Stimulated activated CD4-positive, alpha-beta T cell treated with anti-CD3 and anti-CD28 coated beads, Interleukin-4, amount 100 ng/mL, for 48 hours (primary cell): ENCODE data around the gene SPATA33.
"Not testable (repeated sequence)": the region's sequence is repeated elsewhere in the genome, so short reads cannot be mapped to it uniquely, and the experiment has no call there.

Source experiments
- DNase-seq, 2 donors: peaks; one replicate each; pipeline ENCODE4 v3.0.0-alpha.2; 2020; ENCODE audit warnings: low read depth in 2 of 2

The SPATA33 gene

DNA sequence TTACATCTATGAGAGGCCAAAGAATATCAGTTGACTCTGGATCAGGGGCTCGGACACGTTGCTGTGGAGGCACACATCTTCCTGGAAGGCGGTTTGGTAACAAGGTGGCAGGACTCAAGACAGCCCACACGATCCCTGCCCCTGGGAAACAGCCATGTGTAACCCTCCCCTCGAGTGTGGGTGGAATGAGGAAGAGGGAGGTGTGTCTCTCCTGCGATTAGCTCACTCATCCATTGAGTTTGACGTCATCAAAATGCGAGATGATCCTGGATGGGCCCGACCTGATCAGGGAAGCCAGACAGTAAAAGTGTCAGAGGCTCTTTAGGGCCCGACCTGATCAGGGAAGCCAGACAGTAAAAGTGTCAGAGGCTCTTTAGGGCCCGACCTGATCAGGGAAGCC lies 6.6 kb downstream of the SPATA33 start:
- not testable (repeated sequence) for DNase-seq

DNA sequence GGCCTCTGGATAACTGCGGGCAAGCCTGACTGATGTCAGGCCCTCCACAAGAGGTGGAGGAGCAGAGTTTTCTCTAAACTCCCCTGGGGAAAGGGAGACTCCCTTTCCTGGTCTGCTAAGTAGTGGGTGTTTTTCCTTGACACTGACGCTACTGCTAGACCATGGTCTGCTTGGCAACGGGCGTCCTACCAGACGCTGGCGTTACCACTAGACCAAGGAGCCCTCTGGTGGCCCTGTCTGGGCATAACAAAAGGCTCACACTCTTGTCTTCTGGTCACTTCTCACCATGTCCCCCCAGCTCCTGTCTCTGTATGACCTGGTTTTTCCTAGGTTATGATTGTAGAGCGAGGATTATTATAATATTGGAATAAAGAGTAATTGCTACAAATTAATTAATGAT lies 9.4 kb downstream of the SPATA33 start:
- DNase-seq, result not testable (repeated sequence)

DNA sequence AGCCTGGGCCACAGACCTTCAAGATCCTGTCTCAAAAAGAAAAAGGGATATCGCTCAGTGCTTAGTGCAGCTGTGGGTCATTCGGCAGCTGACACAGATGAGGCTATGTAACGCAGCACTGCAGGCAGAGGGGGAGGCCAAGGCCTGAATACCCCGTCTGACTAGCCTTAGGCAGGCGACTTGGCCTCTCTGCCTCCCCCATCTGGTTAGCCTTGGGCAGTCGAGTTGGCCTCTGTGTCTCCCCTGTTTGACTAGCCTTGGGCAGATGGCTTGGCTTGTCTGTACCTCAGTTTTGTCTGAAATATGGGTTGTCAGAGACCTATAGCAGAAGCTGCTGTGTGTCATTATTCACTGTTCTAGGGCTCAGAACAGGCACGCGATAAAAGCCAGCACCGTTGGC lies 10.0 kb downstream of the SPATA33 start:
- DNase-seq, result no peak

DNA sequence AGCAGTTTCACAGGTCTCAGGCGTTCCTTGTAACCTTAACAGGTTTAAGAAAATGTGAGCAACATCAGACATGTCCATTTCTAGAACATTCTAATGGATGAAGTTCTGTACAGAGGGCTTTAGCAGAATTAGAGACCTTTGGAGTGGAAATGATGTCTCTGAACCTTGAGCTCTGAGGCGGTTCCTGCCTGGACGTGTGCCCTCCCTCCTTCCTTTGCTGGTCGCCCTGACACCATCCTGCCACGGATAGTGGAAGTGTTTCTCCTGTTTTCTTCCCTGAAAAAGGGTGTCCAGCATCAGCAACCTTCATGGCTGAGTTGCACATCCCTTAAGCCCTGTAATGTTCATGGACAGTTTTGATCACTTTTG lies 11.1 kb downstream of the SPATA33 start:
- no peak for DNase-seq

DNA sequence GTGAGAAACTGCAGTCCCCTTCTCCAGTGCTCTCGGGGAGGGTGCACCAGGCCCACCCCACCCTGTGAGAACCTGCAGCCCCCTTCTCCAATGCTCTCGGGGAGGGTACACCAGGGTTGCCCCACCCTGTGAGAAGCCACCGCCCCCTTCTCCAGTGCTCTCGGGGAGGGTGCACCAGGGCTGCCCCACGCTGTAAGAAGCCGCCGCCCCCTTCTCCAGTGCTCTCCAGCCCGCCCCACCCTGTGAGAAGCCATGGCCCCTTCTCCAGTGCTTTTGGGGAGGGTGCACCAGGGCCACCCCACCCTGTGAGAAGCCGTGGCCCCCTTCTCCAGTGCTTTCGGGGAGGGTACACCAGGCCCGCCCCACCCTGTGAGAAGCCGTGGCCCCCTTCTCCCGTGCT lies 12.1 kb downstream of the SPATA33 start:
- no peak for DNase-seq

DNA sequence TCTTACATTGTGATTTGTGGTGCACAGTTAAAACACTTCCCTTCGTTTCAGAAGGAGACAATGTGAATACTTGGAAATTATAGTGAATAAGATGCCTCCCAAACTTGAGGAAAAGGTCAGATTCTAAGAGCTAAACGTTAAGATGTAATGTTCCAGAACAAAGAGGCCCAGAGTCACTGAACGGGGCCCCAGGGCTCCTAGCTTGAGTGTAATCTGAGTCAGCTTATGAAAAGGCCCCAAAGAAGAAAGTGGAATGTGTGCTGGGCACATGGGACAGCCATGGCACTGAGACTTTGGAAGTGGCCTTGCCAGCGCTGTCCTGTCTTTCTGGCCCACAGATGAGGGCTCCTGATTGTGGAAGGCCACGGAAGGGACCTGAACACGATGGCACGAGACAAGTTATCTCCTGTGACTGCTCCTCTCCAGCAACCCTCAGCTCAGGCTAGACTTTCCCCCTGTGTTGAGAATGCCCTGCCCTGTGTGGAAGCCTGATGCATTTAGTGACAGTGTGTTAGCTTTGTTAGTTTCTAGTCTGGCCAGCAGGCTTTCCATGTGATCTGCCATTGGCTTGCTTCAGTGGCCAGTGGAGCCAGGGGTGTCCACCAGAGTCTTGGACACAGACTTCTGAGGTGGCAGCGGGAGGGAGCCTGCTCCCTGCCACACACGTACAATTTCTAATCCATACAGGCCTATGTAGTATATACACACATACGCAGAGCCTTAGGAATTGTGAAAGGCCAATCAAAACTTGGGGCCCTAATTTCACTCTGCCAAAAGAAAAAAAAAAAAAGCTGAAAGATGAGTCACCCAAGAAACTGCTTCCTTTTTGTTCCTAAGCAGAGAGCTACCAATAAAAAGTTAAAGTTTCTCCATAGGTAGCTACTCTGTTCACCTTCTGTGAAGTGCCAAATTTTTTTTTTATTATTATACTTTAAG lies 13.1 kb downstream of the SPATA33 start:
- no peak for DNase-seq

DNA sequence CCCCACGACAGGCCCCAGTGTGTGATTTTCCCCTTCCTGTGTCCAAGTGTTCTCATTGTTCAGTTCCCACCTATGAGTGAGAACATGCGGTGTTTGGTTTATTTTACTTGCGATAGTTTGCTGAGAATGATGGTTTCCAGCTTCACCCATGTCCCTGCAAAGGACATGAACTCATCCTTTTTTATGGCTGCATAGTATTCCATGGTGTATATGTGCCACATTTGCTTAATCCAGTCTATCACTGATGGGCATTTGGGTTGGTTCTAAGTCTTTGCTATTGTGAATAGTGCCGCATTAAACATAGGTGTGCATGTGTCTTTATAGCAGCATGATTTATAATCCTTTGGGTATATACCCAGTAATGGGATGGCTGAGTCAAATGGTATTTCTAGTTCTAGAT lies 13.9 kb downstream of the SPATA33 start:
- DNase-seq, result not testable (repeated sequence)

DNA sequence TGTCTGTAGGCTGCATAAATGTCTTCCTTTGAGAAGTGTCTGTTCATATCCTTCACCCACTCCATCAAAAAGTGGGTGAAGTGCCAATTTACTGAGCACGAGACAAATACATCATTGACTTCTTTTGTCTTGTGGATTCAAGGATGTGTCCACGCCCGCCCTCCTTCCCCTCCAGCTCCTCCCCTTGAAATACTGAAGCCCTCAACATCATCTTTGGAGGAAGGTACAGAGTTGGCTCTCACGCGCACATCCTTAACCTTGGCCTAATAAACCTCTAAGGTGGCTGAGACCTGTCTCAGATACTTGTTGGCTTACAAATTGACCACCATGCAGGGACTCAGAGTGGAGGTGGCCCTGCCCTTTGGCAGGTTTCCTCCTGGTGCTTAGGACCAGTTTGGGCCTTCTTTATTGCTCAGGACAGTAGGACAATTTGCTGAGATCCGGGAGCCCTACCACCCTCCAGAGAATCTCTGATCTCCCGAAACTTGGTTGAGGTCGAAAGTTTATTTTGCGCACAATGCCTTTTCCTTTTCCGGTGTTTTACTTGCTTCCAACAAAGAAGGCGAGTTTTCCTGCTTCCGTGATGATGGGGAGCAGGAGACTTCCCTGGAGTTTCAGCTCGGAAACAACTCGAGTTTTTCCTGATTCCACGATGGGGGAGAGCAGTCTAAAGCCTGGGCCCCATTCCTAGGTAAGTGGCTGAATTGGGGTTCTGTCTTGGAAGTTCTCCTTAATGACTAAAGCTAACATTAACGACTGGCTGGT lies 14.7 kb downstream of the SPATA33 start:
- DNase-seq, result no peak

DNA sequence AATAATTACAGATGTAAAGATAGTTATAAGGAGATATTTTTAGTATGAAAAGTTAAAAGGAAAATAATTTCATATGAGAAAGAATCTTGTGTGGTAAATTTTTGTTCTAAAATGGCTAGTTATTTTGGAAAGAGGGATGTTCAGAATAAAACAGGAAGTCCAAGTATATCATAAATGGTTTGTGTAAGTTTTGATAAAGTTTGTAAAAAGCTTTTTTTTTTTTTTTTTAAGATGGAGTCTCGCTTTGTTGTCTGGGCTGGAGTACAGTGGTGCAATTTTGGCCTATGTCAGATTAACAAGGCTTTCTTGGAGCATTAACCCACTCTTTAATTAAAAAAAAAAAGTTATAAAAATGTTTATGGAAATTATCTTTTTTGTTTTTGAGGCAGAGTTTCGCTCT lies 20.6 kb downstream of the SPATA33 start:
- no peak for DNase-seq

DNA sequence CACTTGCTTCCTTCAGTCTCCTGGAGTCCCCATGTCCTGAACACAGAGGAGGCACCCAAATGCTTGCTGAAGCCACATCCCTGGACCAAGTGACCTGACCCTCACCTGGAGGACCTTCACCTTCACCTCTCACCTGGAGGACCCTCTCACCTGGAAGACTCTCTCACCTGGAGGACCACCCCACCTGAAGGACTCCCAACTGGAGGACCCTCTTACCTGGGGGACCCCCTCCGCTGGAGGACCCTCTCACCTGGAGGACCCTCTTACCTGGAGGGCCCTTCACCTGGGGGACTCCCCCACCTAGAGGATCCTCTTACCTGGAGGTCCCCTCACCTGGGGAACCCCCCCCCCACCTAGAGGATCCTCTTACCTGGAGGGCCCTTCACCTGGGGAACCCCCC lies 28.3 kb downstream of the SPATA33 start:
- no peak for DNase-seq

DNA sequence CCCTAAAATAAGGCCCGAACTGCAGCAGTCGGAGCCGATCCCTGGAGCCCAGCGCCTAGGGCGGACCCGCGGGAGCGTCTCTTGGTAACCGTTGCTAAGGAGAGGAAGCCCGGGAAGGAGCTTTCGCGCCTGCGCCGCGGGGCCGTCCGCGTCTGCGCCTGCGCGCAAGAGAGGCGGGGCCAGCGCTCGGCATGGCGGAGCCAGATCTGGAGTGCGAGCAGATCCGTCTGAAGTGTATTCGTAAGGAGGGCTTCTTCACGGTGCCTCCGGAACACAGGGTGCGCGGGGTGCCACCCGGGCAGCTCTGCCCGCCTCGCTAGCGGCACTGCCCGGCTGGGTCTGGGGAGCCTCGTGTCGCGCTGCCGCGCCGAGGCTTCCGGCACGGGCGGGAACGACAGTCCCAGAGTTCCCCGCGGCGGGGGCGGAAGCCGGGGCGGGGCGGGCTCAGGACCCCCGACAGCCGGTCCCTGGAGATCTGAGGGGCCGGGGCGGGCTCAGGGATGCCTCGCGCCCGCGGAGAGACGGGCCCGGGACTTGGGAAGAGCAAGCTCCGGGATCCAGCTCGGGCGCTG lies 29.0 kb downstream of the SPATA33 start, which contains the start of gene CDK10:
TSS of gene CDK10 (plus strand) at position 170 of the 572 bp plus-strand sequence. CDS start at position 192, 22 bp downstream.
- peak; percentile 82 to 91 for DNase-seq

DNA sequence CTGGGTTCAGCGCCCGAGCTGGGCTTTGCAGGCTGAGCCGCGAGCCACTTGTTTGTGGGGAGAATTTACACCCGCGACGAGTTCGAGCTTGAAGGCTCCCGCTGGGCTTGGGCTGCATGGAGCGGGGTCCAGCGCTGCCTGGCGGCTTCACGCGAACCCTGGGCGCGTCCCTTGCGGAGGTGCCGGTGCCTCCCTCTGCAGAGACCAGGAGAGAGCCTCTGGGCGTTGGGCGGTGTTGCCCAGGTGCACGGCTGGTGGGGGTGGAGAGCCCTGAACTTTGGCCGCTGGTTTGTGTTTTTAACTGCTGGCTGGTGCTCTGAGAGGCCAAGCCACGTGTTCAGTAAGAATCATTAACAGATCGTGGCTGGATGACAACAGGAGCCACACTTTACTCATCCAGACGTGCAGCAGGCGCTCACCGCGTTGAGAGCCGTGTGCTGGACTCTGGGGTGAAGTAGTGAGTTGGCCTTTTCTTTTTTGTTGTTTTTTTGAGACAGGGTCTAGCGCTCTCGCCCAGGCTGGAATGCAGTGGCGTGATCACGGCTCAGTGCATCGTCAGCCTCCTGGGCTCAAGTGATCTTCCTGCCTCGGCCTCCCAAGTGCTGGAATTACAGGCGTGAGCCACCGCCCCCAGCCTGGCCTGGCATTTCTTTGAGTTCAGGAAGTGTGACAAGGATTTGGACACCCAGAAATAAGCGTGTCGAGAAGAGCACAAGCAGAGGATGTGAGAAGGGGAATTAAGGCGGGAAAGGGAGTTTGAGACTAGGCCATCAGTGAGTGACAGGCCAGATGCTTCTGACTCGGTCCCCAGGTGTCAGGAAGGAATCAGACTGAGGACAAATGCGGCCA lies 29.7 kb downstream of the SPATA33 start:
- peak in 1 of 2 donors; percentile 13 for DNase-seq

DNA sequence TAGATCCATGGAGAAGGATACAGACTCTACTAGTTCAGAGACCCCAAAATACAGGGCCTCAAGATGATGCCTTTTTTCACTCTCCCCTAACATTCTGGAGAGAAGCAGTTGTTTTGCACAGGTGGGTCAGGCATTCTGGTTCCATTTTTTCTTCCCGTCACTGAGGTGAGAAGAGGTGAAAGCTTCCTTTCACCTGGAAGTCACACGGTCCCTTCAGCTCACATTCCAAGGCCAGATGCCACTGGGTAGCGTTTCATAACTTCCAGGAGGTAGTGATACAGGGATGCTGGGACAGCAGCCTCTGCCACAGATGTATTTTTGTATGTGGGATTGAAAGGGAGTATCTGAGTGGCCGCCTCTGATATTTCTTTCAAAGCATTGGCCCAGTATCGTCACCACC lies 30.8 kb downstream of the SPATA33 start:
- no peak for DNase-seq

DNA sequence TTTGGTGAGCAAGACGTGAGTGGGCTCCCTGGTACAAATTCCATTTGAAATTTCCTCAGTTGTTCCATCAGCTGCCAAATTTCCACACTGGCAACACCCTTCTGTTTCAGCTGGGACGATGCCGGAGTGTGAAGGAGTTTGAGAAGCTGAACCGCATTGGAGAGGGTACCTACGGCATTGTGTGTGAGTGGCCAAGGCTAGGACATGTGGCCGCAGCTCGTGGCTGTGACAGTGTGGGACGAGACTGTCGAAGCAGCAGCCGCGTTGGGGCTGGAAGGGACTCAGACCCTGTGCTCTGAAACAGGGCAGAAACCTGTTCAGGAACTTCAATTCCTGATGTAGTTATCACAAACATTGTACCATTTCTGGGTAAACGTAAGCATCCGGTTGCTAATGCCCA lies 31.5 kb downstream of the SPATA33 start:
- no peak for DNase-seq

DNA sequence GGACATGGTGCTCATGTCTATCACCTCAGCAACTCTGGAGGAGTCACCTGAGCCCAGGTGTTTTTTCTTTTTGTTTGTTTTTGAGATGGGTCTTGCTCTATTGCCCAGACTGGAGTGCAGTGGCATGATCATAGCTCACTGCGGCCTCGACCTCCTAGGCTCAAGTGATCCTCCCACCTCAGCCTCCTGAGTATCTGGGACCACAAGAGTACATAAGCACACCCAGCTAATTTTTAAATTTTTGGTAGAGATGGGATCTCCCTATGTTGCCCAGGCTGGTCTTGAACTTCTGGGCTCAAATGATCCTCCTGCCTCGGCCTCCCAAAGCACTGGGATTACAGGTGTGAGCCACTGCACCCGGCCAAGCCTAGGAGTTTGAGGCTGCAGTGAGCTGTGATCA lies 32.0 kb downstream of the SPATA33 start:
- not testable (repeated sequence) for DNase-seq

DNA sequence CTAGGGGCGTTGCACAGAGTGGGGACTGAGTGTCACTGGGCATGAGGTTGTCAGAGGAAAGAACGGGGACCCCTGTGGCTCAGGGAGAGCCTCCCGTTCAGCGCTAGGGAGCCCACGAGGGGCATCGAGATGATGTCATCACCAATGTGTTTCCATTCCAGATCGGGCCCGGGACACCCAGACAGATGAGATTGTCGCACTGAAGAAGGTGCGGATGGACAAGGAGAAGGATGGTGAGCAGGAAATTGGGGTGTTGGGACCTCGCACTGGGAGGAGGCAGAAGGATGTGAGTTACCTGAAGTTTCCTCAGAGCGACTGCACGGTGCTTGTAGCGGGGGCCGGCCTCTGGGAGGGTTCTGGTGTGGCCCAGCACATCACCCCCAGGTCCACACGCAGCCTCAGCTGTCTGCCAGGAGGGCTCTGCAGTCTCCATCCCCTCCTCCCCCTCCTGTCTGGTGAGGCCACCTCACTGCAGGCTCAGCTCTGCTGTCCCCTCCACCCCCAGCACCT lies 32.8 kb downstream of the SPATA33 start:
- DNase-seq, result no peak

DNA sequence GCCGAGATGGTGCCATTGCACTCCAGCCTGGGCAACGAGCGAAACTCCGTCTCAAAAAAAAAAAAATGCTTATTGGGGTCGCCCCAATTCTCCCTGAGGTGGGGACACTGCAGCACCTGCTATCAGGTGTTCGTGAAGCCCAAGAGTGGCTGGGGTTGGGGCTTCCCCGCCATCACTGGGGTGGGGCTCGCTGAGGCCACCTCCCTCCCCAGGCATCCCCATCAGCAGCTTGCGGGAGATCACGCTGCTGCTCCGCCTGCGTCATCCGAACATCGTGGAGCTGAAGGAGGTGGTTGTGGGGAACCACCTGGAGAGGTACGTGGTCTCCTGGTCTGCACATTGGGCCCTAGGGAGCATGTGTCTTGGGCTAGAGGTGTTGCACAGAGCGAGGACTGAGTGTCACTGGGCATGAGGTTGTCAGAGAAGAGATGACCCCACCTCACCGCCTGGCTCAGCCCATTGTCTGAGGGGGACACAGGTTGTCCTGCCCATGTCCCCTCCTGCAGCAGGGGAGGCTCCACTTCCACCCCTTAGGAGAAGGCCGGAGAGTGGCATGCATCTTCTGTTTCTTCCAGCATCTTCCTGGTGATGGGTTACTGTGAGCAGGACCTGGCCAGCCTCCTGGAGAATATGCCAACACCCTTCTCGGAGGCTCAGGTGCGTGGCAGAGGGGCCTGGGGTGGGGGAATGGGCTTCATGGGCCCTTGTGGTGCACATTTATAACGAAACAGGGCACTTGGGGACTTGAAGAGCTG lies 33.8 kb downstream of the SPATA33 start:
- DNase-seq, result no peak

DNA sequence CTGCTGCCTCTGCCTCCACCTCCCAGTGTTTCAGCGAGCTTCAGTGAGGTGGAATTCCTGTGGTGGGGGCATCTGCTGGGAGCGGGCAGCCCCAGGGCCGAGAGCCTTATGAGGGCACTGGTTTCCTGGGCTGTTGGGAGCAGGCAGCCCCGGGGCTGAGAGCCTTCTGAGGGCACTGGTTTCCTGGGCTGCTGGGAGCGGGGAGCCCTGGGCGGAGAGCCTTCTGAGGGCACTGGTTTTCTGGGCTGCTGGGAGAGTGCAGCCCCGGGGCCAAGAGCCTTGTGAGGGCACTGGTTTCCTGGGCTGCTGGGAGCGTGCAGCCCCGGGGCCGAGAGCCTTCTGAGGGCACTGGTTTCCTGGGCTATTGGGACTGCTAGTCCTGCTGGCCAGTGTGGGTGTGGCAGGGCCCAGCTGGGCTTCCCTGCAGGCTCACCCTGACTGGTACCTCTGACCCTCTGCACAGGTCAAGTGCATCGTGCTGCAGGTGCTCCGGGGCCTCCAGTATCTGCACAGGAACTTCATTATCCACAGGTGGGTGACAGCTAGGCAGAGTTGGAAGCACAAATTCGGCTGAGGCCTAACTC lies 34.4 kb downstream of the SPATA33 start:
- no peak for DNase-seq

DNA sequence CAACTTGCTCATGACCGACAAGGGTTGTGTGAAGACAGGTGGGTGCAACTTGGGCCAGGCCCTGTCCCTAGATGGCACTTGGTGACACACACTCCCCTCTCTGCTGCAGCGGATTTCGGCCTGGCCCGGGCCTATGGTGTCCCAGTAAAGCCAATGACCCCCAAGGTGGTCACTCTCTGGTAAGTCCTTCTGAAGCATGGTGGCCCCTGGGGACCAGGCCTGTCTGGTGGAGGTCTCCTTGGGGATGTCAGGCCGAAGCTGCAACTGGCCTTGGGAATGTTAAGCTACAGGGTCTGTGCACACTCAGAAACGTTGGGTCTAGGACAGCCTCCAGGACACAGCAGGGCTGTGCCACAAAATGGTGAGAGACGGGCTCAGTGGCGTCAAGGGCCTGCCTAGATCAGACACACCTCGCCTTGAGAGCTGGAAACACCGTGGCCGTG lies 35.7 kb downstream of the SPATA33 start:
- DNase-seq, result no peak
